HG02759 (cell line): ENCODE results near the gene DNAAF8.

ENCODE experiments used
- ATAC-seq: cut with Tn5 transposase; IDR thresholded peaks from one replicate; pipeline ENCODE4 v1.9.1; 2021; ENCODE audit warnings: mild to moderate bottlenecking, moderate library complexity; ENCODE audit not compliant: unreplicated experiment

DNAAF8 gene

GRCh38 chr16:4748682-4749411 lies 14.5 kb downstream of the DNAAF8 start:
- ATAC-seq: no peak

DNA sequence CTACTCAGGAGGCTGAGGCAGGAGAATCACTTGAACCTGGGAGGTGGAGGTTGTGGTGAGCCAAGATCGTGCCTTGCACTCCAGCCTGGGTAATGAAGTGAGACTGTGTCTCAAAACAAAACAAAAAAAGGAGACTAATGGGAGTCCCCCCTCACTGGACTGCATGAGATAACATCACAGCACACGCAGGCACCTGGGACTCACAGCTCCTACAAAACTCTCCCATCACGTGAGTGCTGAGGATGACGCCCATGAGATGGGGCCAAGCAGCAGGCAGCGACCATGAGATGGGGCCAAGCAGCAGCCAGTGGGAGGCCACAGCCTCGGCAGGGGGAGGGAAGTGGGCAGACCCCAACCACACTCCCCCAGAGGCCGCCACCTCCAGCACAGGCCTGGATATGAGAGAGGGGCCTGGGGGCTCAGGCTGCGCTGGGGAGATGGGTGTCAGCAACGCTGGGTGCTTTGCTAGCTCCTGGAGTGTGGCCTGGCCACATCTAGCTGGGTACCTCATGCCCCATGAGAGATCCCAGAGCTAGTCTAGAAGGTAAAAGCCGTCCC lies 15.4 kb downstream of the DNAAF8 start:
- ATAC-seq: no peak

- no peak for ATAC-seq
These were observed 16.6 kb downstream of the DNAAF8 start for GRCh38 chr16:4750896-4751295.

GRCh38 chr16:4752351-4753100 lies 18.2 kb downstream of the DNAAF8 start:
- ATAC-seq: no peak

DNA sequence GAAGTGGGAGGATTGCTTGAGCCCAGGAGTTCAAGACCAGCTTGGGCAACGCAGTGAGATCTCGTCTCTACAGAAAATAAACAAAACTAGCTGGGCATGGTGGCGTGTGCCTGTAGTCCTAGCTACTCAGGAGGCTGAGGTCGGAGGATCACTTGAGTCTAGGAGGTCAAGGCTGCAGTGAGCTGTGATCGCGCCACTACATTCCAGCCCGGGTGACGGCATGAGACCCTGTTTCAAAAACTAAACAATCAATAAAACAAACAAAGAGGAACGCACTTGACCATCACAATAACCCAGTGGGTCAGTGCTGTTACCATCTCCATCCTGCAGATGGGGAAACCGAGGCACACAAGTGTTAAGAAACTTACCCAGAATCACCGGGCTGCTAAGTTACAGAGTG lies 18.9 kb downstream of the DNAAF8 start:
- ATAC-seq: no peak

- no peak for ATAC-seq
These were observed 20.5 kb downstream of the DNAAF8 start for GRCh38 chr16:4754865-4755264.

GRCh38 chr16:4755687-4756086 lies 21.4 kb downstream of the DNAAF8 start:
- ATAC-seq: no peak

GRCh38 chr16:4760221-4760910 lies 26.0 kb downstream of the DNAAF8 start:
- no peak for ATAC-seq

- no peak for ATAC-seq
These were observed 27.9 kb downstream of the DNAAF8 start for GRCh38 chr16:4762205-4762604.

- ATAC-seq: no peak
These were observed 29.5 kb downstream of the DNAAF8 start for GRCh38 chr16:4763791-4764190.

DNA sequence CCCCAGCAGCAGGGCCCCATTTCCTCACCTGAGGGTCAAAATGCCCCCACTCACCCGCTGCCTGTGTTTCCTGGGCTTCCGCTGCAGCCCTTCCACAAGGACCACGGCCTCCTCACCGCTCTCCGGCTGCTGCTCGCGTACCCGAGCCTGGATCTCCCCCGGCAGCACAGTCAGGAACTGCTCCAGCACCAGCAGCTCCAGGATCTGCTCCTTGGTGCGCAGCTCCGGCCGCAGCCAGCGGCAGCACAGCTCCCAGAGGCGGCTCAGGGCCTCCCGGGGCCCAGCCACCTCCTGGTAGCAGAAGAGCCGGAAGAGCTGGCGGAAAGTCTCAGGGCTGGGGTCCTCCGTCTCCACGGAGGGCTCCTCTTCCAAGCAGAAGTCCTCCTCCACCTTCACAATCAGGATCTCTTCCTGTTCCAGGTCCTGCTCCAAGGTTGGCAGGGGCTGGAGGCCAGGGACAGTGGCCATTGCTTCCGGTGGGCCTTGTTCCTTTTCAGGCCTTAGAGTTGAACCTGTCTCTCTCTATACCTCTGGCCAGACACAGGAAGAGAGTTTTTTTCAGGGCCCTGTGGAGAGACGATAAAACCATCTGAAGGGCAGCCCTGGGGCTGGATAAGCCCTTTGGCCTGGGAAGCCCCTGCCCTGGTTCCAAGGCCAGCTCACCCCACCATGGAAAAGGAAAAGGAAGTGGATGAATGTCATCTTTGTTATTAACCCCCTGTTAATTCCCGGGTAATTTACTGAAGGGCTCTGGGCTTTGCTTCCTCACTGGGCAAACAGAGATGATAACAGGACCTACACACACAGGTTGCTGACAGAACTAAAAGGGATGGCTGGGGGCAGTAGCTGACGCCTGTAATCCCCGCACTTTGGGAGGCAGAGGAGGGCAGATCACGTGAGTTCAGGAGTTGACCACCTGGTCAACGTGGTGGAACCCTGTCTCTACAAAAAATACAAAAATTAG lies 31.5 kb downstream of the DNAAF8 start:
- no peak for ATAC-seq

- ATAC-seq: peak; percentile 90
These were observed 32.7 kb downstream of the DNAAF8 start, which contains the start of gene ZNF500 for GRCh38 chr16:4766875-4767628. Gene ZNF500, minus strand, starts transcription at chr16:4767162. Its CDS starts 1,184 bp downstream, at chr16:4765978.

DNA sequence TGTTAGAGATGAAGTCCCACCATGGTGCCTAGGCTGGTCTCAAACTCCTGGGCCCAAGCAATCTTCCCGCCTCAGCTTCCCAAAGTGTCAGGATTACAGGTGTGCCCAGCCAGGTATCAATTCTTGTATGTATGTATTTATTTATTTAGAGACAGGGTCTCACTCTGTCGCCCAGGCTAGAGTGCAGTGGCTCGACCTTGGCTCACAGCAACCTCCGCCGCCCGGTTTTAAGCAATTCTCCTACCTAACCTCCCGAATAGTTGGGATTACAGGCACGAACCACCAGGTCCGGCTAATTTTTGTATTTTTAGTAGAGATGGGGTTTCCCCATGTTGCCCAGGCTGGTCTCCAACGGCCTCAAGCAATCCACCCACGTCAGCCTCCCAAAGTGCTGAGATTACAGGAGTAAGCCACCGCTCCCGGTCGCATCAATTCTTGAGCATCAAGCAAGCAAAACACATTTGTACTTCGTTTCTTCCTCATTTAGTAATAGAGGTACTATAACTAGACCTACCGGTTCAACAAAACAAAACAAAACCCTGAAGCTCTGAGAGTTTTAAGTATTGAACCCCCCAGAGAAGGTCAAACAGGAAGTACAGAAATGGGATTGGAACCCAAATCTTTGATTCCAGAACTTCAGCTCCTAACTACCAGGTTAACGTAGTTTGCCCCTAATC lies 33.7 kb downstream of the DNAAF8 start:
- no peak for ATAC-seq

DNA sequence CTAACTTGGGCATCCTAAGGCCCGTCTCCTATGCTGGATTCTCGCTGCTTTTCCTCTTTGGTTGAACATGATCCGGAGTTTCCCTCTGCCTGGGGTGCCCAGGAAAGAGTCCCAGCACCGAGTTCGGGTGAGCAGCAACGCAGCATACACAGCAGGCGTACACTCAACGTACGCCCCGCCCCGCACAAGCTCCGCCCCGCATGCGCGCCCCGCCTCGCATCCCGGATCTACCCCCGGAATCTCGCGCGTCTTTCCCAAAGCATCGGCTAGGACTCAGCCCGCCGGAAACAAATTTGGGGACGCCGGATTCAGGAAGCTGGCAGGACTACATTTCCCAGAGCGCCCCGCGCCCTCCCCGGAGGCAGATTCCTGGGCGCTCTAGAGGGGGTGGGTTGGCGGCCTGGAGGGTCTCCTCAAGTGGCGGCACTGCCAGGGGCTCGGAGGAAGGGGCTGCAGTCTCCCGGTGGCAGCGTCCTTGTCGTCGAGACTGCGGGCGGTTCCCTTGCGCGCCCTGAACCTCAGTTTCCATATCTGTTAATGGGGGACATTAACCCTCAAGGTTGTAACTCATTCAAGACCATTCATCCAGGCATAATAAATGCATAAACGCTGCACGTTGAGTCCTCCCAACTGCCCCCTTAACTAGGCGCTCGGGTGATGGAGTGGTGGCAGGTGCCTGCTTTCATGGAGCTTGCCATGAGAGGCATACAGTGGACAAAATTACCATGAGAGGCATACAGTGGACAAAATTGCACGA lies 34.4 kb downstream of the DNAAF8 start:
- ATAC-seq: peak; percentile 66

- ATAC-seq: no peak
These were observed 34.9 kb downstream of the DNAAF8 start for GRCh38 chr16:4769306-4769638.

GRCh38 chr16:4771646-4772045 lies 37.3 kb downstream of the DNAAF8 start:
- no peak for ATAC-seq

- no peak for ATAC-seq
These were observed 38.0 kb downstream of the DNAAF8 start for GRCh38 chr16:4772351-4772750.

DNA sequence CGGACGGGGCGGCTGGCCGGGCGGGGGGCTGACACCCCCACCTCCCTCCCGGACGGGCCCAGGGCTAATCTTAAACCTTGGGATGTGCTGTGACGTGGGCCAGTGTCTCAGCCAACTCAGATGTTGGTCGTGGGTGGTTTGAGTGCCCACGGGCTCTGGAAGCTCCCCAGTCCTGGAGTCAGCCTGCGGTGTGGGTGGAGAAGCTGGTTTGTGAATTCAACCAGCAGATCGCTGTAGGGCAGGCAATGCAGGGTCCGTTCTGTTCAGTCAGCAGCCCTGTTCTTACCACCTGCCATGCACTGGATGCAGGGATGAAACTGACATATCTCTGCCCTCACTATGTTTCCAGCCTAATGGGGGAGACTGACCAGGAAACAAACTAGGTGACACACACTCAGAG lies 40.7 kb downstream of the DNAAF8 start:
- no peak for ATAC-seq
